Fibroblast of gingiva (primary cell): ENCODE measurements around the gene BAZ2B.
"Not testable (repeated sequence)": the region's sequence is repeated elsewhere in the genome, so short reads cannot be mapped to it uniquely, and the experiment has no call there.

Experiments used
- DNase-seq: peaks from one replicate; pipeline ENCODE4 v3.0.0-alpha.2; 2011; ENCODE audit warnings: low read depth

BAZ2B gene

DNA sequence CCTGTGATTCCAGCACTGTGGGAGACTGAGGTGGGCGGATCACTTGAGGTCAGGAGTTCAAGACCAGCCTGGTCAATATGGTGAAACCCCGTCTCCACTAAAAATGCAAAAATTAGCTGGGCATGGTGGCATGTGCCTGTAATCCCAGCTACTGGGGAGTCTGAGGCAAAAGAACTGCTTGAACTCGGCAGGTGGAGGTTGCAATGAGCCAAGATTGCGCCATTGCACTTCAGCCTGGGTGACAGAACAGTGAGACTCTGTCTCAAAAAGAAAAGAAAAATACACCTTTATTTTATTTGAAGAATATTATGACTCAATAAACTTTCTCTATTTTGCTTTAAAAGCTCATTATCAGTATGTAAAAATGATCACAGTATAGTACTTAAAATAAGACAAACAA lies 81.1 kb downstream of the BAZ2B start:
- DNase-seq = not testable (repeated sequence)

- no peak for DNase-seq
These were observed 84.9 kb downstream of the BAZ2B start for GRCh38 chr2:159531475-159531874.

DNA sequence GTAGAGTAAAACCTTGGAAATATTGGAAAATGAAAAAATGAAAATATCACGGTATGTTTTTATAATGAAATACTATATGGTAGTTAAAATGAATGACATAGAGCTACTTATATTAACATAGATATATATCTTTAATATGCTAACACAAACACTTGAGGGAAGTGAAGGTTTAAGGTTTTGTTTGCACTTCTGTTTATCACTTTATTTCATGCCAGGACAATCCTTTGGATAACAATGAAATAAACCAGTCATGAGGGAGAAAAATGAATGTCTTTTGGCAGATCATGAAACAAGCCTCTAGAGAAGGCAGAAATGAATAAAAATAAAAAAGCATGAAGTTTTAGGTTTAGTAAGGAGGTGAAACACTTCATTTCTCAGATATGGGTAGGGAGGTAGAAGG lies 89.9 kb downstream of the BAZ2B start:
- no peak for DNase-seq

DNA sequence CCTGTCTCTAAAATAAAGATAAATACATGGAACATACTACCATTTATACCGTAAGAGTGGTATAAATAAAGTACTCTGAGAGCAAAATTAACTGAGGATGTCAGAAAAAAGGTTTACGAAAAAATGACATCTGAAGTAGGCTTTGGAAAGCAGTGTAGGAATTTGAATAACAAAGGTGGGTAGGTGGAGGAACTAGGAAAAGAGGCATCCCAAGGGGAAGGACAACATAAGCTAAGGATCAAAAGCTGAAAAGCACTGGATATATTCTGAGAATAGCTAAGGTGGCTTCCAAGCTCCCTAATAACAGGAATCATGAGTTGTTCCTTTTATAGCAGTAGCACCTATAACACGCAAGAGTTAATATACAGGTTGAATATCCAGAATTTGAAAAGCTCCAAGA lies 91.3 kb downstream of the BAZ2B start:
- no peak for DNase-seq

DNA sequence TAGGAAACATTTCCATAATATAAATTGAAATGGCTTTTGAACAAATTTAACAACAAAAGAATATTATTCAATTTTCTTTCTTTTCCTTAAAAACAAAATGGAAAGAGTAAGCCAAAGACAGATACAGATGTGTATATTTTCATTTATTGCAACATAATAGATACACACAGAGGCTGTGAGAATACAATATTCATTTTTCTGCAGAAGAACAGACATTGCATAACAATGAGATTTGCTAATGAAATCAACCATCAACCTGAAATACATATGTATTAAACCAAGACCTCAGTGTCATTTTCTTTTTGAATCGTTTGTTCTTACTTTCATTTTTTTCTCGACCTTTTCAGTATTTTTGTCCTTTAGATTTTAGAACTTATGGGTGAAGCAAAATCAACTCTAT lies 95.1 kb downstream of the BAZ2B start:
- no peak for DNase-seq

GRCh38 chr2:159518321-159519005 lies 97.9 kb downstream of the BAZ2B start:
- no peak for DNase-seq

DNA sequence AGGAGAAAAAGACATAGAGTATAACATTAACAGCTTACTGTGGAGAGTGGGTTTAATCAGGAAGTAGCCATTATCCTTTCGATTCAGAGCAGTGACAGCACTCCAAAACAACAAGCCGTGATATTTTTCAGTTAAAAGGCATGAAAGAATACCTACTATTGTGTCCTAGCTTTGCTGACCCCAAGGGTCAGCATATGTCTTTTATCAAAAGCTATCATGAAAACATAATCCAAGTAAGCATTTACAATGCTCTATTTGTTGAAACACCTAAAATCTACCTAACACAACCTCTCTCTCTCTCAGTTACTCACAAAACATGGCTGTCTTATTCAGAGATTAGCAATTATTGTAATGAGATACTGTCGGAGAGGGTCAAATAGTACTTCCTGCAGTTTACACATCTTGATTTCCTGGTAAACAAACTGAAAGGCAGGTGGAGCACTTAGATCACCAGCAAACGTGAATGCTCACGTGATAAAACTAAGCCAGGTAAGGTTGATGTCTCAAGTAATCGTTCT lies 100.0 kb downstream of the BAZ2B start:
- DNase-seq = no peak

DNA sequence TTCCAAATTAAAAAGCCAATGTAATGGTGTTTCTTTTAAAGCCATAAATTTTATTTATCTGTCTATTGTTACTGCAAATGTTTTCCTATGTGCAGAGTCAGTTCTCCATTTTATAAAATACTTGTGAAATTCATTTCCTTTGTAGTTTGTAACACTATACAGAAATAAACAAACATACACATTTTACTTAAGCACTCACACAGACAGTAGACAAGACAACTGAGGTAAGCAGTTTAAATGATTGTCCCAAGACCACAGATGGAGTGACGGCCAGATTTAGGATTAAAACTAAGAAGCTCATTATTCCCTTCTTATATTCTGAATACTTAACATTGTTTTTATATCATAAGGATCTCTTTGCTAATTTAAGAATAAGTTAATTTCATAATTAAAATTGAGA lies 100.9 kb downstream of the BAZ2B start:
- DNase-seq = no peak

GRCh38 chr2:159513745-159514144 lies 102.6 kb downstream of the BAZ2B start:
- no peak for DNase-seq

GRCh38 chr2:159508140-159508539 lies 108.2 kb downstream of the BAZ2B start:
- no peak for DNase-seq

DNA sequence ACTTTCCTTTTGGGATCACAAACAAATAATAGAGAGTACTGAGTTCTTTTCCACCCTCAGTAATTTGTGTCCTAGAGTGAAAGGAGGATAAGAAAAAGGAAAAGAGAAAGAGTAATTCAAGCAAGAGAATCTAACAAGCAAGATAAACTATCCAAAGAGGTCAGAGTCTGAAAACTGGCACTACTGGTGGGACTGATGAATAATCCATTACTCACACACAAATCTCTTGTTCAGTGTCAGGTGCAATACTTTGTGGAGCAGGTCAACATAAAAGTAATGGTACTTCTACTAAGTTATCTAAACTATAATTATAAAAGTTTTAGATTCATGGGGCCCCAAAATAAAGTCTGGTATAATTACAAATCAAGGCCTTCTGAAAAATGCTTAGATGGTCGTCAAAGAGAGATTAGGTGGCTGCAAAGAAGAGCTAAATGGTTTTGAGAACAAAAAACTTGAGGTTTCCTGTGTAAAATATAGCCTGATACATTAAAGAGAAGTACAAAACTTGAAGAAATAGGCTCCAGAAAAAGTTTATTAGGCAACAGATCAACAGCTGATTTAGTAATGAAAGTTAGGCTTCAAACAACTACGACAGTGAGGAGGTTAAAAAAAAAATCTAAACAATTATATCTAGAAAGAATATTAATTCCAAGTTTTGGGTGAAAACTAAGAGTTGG lies 109.4 kb downstream of the BAZ2B start:
- no peak for DNase-seq

DNA sequence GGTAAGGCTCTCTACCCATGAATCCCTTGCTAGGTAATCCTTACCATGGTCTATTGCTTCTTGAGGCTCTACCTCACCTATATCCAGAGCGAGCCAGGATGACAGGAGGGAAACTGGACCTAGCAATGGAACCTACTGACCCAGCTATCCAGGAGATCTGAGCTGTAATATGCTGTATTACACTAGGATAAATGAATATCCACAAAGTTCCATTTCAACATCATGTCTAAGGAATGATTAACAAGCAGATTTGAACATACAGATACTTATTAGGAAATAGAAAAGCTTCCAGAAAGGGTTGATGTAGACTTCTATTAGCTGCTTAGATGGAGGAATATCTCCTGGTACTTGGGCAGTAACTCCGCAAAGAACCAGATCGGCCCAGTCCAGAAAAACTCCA lies 110.1 kb downstream of the BAZ2B start:
- no peak for DNase-seq

- DNase-seq = no peak
These were observed 111.2 kb downstream of the BAZ2B start for GRCh38 chr2:159505196-159505595.

DNA sequence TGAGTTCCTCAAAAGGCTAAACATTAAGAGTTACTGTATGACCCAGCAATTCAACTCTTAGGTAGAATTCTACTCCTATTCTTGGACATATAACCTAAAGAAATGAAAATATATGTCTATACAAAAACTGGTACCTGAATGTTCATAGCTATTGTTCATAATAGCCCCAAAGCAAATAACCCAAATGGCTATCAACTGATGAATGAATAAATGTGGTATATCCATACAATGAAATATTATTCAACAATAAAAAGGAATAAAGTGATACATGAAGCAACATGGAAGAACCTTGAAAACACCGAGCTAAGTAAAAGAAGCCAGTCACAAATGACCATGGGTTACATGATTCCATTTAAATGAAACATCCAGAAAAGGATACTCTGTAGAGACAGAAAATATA lies 114.6 kb downstream of the BAZ2B start:
- DNase-seq = no peak

- no peak for DNase-seq
These were observed 118.5 kb downstream of the BAZ2B start for GRCh38 chr2:159497847-159498246.

- peak; percentile 36 for DNase-seq
These were observed 119.1 kb downstream of the BAZ2B start for GRCh38 chr2:159497256-159497655.

GRCh38 chr2:159489476-159489875 lies 126.9 kb downstream of the BAZ2B start:
- DNase-seq = no peak

- no peak for DNase-seq
These were observed 131.8 kb downstream of the BAZ2B start for GRCh38 chr2:159484532-159484931.

DNA sequence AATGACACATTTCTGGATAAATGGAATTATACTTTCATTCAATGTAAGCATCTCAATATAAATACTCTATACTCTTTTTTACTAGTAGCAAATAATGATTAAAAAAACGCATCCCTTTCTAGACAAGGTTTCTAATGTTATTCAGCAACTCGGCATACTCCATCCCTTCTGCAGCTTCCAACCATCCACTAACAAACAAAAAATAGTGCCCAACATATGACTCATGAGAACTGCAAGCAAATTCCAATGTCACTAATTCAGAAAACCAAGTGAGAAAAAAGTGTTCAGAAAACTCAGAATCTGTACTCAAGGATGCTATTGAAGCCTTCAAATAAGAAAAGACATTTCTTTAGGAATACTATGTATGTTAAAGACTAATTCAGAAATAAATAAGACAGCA lies 140.0 kb downstream of the BAZ2B start:
- DNase-seq = no peak

DNA sequence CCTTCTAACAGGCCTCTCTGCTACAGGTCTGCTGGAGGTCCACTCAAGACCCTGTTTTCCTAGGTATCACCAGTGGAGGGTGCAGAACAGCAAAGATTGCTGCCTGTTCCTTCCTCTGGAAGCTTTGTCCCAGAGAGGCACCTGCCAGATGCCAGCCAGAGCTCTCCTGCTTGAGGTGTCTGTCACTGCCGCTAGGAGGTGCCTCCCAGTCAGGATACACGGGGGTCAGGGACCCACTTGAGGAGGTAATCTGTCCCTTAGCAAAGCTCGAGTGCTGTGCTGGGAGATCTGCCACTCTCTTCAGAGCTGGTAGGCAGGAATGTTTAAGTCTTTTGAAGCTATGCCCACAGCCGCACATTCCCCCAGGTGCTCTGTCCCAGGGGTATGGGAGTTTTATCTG lies 140.6 kb downstream of the BAZ2B start:
- no peak for DNase-seq

- no peak for DNase-seq
These were observed 145.0 kb downstream of the BAZ2B start for GRCh38 chr2:159471340-159471739.

- DNase-seq = no peak
These were observed 148.1 kb downstream of the BAZ2B start for GRCh38 chr2:159468257-159468656.

GRCh38 chr2:159462961-159463360 lies 153.4 kb downstream of the BAZ2B start:
- no peak for DNase-seq
